ENCODE data around the gene CYTIP.

Gene CYTIP

DNA sequence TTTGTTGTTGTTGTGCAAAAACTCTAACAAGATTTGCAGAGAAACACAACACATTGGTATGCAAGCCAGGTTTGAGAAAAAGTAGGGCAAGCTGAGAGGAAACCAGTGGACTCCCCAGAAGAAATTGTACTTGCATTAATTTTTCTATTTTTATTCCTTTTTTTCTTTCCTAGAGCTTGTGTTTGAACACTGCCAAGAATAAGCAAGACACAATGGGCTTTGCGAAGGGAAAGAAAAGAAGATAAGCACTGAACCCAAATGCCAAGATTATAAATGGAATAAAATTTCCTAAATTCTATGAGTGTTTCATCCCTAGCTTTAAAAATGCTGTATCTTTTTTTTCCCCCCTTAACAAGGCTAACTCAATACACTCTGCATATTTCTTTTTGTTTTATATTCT lies 17.0 kb upstream of the CYTIP start:
- DNase-seq = no peak

DNA sequence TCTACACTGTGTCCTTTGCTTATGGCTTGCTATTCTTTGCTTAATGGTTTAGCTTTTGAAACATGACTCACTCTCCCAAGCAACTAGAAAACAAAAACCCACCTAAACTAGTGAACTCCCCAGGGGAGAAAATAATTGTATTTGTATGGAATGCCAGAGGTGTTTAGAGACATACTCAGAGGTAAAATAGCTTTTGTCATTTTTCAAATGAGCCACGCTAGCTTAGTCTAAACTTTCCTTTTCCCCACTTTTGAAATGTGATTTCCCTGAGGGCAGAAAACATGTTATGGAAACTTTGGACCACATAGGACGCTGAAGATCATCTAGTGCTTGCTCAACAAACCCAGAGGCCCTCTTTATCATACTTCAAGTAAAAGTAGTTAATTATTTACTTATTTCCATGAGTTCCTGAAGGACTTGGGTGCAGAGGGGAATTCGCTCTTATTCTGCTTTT lies 16.5 kb upstream of the CYTIP start:
- DNase-seq = no peak

GRCh38 chr2:157459486-157459885 lies 15.6 kb upstream of the CYTIP start:
- DNase-seq = no peak

DNA sequence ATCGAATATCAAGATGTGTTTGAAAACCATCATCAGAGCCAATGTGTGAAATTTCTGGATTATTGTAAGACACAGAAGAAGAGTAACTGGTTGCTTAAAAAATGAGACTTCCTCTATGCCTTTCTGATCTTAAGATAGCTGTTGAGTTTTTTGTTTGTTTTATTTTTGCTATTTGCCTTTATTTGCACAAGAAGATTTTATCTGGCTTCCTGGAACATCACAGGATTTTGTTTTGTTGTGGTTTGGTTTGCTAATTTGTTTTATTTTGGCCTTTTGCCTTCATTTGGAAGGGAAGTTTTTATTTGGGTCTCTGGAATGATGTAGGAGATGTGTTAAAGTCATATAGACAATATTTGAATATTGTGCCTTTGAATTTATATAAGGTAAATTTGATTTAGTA lies 3.9 kb upstream of the CYTIP start:
- DNase-seq = no peak

- DNase-seq = no peak
Measured at GRCh38 chr2:157447031-157447430, 3.1 kb upstream of the CYTIP start.

DNA sequence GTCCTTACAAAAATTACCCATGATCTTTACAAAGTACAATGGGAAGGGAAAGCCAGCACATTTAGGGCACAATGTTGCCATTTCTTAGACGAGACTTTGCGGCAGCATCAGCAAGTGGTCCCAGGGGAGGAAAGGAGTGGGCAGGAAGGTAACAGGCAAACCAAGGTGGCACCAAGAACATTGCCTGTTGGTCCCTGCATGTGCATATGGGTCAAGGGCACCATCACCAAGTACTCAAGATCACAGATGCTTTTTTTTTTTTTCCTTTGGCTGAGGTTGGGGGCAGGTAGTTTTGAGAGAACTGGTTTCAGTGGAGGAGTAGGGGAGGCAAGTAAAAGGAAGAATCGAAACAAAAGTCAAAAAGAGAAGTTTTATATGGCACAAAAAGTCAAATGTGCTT lies 752 bp upstream of the CYTIP start:
- DNase-seq = no peak

DNA sequence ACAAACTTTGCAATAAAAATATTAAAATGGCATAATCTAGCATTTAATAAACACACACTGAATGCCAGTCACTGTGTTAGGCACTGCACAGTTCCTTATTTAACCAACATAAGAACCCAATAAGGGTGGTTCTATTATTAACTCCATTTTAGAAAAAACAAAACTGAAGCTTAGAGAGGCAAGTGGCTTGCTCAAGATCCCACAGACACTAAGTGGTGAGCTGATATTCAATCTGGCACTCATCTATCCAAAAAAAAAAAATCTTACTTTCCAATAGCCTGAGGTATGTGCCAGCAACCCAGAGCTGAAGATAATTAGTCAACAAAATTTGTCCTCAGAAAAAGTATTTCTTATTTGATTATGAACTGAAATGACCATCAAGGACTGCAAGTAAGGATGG lies 799 bp downstream of the CYTIP start:
- DNase-seq = no peak

DNA sequence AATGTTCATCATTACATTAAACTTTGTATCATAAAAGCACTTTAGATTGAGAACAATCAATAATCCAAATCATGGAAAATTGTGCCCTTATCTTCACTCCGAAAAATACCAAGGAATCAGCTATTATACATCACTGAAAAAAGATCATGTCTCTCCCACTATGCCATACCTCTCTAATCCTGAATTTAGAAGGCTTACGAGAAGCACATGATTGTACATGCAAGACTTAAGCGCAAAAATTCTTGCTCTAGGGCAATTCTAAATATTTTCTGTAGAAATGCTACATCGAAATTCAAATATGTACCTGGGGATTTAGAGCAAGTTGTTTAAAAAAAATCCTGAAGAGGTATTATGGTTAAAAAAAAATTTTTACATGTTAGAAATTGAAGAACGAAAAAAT lies 1.3 kb downstream of the CYTIP start:
- no peak for DNase-seq

DNA sequence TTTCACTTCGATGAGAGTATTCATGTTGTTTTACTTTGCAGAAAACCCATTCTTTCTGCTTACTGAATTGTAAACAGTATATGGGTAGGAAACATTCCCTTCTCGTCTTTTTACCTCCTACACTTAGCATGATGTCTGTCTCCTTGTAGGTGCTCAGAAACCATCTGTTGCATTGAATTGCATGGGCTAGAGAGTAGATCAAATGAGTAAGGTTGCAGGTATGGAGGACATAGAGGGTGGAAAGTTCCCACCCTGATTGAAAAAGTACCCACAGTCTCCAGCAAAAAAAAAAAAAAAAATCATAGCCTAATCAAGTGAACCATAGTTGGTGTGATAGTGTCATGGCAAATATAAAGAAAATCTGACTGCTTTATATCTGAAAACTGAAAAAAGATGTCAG lies 1.7 kb downstream of the CYTIP start:
- DNase-seq = no peak

- DNase-seq = no peak
Measured at GRCh38 chr2:157441072-157441454, 2.8 kb downstream of the CYTIP start.

DNA sequence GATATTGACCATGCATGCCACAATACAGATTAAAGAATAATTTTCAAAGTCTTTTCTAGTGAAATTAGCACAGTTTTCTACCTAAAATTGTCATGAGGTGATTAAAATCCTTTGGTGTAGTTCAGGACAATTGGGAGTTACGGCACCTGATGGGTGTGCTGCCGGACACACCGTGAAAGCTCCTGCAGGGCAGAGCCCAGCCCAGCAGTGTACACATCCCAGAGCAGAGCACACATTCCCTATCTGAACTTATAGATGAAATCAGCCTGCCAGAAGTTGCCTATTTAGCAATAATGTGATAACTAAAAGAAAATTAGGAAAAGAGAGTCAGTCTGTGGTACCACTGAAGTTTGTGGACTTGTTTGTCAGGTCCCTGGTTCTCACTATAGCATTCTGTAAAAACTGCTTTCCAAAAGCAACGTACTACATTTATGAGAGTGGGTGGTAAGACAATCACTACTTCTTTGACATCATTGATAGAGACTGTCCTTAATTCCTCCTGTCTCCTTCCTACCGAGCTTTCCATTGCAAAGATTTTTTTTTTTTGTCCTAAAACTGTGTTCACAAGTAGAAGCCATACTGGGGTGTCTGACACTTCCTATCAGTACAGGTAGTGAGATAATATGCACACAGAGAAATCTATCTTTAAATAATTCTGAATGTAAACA lies 3.4 kb downstream of the CYTIP start:
- no peak for DNase-seq

DNA sequence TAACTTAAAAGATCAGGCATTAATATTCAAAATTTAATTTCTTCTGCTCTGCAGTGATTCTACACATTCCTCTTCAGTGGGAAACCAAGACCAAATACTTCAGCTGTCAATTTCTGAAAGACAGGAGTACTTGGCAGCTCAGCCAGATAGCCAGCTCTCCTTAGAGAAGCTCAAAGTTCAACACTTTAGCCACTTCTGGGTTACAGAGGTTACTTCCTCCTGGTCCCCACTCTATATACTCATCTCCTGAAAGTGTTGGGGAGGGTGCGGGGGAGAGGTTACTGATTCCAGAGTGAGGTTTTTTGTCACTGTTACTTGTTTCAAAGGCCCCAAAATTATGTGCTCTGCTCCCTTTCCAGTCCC lies 4.1 kb downstream of the CYTIP start:
- no peak for DNase-seq

GRCh38 chr2:157438863-157439823 lies 4.7 kb downstream of the CYTIP start:
- DNase-seq = peak in 1 of 2 experiments; percentile 53

DNA sequence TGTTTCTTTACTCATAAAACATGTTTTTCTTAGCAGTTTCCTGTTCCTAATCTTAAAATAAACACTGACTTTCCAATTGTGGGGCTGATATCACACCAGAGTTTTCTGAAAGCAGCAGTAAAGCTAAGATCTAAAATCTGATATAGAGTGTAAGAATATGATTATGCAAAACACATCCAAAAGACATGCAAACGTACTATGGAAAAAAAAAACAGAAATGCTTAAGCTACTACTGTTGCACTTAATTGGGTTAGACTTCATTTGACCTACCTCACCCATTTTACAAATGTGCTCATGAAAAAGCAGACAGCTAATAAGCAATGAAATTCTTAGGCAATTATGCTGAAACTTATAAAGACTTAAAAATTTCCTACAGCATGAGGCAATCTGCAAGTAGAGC lies 10.5 kb downstream of the CYTIP start:
- DNase-seq = no peak

DNA sequence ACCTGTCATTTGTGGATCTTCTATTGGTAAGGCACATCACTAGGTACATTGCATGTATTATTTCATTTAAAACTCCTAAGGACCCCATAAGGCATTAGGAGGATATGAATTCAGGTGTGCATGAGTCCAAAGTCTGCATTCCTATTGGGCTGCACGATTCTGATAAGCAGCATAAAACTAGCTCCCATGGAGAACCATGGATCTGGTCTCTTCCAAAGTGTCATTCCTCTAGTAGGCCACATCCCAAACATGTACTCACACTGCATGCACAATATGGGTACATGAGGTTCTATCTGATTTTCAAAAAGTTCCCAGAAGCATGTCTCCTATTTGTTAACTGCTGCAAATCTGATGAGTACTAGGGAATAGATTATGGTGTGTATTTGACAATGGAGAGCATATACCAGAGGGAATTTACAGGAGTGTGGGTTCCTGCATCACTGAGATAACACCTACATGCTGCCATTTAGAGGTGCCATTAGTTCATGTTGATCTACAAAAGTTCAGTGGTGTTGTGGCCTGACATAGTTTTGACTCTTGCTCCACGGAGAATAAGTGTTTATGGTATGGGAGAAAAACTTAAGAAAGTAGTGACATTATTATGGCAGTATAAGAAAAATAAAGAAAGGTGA lies 11.3 kb downstream of the CYTIP start:
- no peak for DNase-seq

GRCh38 chr2:157431176-157431575 lies 12.7 kb downstream of the CYTIP start:
- no peak for DNase-seq

DNA sequence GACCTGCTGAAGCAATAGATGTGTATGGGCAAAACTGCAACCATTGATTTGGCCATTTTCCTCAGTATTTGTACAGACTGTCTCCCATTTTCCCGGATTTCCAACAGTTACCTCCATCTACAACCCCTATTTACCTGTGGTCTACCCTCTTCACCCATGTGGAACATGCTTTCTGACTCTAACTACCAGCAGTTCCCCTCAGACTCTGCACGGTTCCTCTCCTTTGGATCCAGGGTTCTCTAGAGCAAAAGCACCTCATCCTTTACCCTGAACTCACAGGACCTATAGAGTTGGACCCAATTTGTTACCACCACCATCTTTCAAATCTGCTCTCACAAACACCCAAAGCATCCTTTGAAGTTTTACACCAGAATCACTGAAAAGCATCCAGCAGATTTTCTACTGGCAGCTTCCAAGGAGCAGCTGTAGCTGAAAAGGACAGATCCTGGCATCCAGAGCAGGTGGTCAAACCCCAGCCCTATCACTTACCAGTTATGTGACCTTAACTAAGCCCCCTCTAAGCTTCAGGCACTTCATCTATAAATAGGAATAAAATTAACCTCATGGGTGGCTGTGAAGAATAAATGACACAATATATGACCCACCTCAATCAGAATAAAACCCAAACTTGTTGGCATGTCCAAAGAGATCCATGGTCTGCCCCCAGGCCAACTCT lies 15.3 kb downstream of the CYTIP start:
- no peak for DNase-seq

- no peak for DNase-seq
Measured at GRCh38 chr2:157427922-157428303, 16.0 kb downstream of the CYTIP start.

- no peak for DNase-seq
Measured at GRCh38 chr2:157427003-157427921, 16.6 kb downstream of the CYTIP start.

DNA sequence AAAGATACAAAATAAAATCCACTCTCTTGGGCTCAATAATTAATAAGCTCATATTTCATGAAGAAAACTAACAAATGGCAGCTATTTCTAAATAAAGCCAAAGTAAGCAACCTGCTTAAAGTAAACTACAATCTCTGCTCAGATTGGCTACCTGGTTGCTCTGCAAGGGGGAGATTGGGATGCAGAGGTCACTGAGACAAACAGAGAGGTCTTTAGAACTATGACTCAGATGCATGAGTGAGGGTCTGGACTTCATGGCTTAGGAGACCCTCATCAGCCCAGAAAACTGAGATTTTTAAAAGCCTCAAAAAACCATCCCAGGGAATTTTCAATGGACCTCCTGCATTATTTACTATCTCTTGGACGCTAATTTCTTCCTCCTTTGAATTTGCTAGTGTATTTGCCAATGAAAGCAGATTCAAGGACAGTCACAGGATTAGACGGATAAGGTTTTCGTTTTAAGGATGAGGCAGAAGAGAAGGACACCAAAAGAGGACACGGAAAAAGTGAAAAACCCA lies 17.4 kb downstream of the CYTIP start:
- DNase-seq = no peak

GRCh38 chr2:157424374-157424773 lies 19.5 kb downstream of the CYTIP start:
- DNase-seq = no peak

GRCh38 chr2:157421964-157422363 lies 21.9 kb downstream of the CYTIP start:
- DNase-seq = no peak
